ENCODE results near the gene TBC1D9B. TPM values are rescaled to one million over a fixed set of nuclear protein-coding genes. Genes with fewer than 3 reads are reported as not detected.

TBC1D9B gene
- total RNA-seq, 1 experiment from 2014 or later: 127 TPM

GRCh38 chr5:179872828-179873575 lies 34.7 kb downstream of the TBC1D9B start:
- no peaks in the 10 kb centered on the region for H4K20me1 ChIP-seq (ENCODE audit: insufficient read depth)
- no peaks in the 10 kb centered on the region for H3K4me1 ChIP-seq (ENCODE audit: control insufficient read depth in 1 of 2, insufficient read depth in 2 of 2, low read length in 2 of 2)
- no peaks in the 10 kb centered on the region for H3K9me2 ChIP-seq (ENCODE audit: insufficient read depth)
- no peaks in the 10 kb centered on the region for H3K9me3 ChIP-seq (ENCODE audit: control insufficient read depth in 1 of 2, insufficient read depth in 1 of 2, low read depth in 1 of 2, low read length in 2 of 2)
- no peak overlapping the region for H3K9ac ChIP-seq (ENCODE audit: low read length)
- no peak overlapping the region for H3K4me3 ChIP-seq (replicated peaks in 1 of 2; ENCODE audit: low read depth in 1 of 2, low read length in 2 of 2)
- H3K36me3 ChIP-seq (ENCODE audit: control insufficient read depth in 1 of 2, insufficient read depth in 2 of 2, low read length in 2 of 2): peaks cover 30 to 47% of the 10 kb centered on the region in 2 experiments
- ATAC-seq (no peak), DNase-seq (ENCODE audit: low read depth, low spot score) (no peak)
- no peak overlapping the region for H3K27ac ChIP-seq (ENCODE audit: low read depth, low read length)
- ChIA-PET POLR2A (no interaction called here), RAD21 (ENCODE audit: low non-redundant PET in 1 of 2, low total read pairs in 2 of 2, uncharacterized antibody in 2 of 2, unreplicated experiment in 2 of 2) (no interaction called here), CTCF (no interaction called here)
- intact Hi-C loops (cut with micrococcal nuclease): no loop called here
- H3K27me3 ChIP-seq (ENCODE audit: insufficient read depth, low read length): no peaks in the 10 kb centered on the region
- no peak for TF ChIP-seq ZFX (IDR thresholded peaks at IDR 0.05)
- TF ChIP-seq POLR2AphosphoS5 (IDR thresholded peaks at IDR 0.05; ENCODE audit: low read depth, low read length): no peak
- TF ChIP-seq, protein P1, sequence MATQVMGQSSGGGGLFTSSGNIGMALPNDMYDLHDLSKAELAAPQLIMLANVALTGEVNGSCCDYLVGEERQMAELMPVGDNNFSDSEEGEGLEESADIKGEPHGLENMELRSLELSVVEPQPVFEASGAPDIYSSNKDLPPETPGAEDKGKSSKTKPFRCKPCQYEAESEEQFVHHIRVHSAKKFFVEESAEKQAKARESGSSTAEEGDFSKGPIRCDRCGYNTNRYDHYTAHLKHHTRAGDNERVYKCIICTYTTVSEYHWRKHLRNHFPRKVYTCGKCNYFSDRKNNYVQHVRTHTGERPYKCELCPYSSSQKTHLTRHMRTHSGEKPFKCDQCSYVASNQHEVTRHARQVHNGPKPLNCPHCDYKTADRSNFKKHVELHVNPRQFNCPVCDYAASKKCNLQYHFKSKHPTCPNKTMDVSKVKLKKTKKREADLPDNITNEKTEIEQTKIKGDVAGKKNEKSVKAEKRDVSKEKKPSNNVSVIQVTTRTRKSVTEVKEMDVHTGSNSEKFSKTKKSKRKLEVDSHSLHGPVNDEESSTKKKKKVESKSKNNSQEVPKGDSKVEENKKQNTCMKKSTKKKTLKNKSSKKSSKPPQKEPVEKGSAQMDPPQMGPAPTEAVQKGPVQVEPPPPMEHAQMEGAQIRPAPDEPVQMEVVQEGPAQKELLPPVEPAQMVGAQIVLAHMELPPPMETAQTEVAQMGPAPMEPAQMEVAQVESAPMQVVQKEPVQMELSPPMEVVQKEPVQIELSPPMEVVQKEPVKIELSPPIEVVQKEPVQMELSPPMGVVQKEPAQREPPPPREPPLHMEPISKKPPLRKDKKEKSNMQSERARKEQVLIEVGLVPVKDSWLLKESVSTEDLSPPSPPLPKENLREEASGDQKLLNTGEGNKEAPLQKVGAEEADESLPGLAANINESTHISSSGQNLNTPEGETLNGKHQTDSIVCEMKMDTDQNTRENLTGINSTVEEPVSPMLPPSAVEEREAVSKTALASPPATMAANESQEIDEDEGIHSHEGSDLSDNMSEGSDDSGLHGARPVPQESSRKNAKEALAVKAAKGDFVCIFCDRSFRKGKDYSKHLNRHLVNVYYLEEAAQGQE (IDR thresholded peaks at IDR 0.05; ENCODE audit: low read depth): no peak
- TF ChIP-seq SP1 (IDR thresholded peaks at IDR 0.05; ENCODE audit: low read depth): no peak
- no peak for TF ChIP-seq EZH2 (IDR thresholded peaks at IDR 0.05)
- no peak for TF ChIP-seq EZH2phosphoT487 (IDR thresholded peaks at IDR 0.05; ENCODE audit: borderline replicate concordance)
- no peak for TF ChIP-seq CEBPB (IDR thresholded peaks at IDR 0.05; ENCODE audit: low read depth)
- no peak for TF ChIP-seq JUND (IDR thresholded peaks at IDR 0.05)
- TF ChIP-seq RAD21 (IDR thresholded peaks at IDR 0.05; ENCODE audit: low read depth): no peak
- TF ChIP-seq SRF (IDR thresholded peaks at IDR 0.05; ENCODE audit: low read depth): no peak
- TF ChIP-seq, protein P2, sequence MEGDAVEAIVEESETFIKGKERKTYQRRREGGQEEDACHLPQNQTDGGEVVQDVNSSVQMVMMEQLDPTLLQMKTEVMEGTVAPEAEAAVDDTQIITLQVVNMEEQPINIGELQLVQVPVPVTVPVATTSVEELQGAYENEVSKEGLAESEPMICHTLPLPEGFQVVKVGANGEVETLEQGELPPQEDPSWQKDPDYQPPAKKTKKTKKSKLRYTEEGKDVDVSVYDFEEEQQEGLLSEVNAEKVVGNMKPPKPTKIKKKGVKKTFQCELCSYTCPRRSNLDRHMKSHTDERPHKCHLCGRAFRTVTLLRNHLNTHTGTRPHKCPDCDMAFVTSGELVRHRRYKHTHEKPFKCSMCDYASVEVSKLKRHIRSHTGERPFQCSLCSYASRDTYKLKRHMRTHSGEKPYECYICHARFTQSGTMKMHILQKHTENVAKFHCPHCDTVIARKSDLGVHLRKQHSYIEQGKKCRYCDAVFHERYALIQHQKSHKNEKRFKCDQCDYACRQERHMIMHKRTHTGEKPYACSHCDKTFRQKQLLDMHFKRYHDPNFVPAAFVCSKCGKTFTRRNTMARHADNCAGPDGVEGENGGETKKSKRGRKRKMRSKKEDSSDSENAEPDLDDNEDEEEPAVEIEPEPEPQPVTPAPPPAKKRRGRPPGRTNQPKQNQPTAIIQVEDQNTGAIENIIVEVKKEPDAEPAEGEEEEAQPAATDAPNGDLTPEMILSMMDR (IDR thresholded peaks at IDR 0.05 in 2 of 3, conservative IDR thresholded peaks at IDR 0.05 in 1 of 3; ENCODE audit: borderline replicate concordance in 1 of 3, insufficient read depth in 1 of 3, low read depth in 2 of 3, low read length in 2 of 3): no peak
- TF ChIP-seq SIN3A (IDR thresholded peaks at IDR 0.05; ENCODE audit: low read depth): no peak
- TF ChIP-seq POLR2A (IDR thresholded peaks at IDR 0.05; ENCODE audit: borderline replicate concordance, extremely low read depth, insufficient read depth, insufficient read length): no peak
- no peak for TF ChIP-seq EGR1 (IDR thresholded peaks at IDR 0.05; ENCODE audit: low read depth)
- TF ChIP-seq, protein P3, sequence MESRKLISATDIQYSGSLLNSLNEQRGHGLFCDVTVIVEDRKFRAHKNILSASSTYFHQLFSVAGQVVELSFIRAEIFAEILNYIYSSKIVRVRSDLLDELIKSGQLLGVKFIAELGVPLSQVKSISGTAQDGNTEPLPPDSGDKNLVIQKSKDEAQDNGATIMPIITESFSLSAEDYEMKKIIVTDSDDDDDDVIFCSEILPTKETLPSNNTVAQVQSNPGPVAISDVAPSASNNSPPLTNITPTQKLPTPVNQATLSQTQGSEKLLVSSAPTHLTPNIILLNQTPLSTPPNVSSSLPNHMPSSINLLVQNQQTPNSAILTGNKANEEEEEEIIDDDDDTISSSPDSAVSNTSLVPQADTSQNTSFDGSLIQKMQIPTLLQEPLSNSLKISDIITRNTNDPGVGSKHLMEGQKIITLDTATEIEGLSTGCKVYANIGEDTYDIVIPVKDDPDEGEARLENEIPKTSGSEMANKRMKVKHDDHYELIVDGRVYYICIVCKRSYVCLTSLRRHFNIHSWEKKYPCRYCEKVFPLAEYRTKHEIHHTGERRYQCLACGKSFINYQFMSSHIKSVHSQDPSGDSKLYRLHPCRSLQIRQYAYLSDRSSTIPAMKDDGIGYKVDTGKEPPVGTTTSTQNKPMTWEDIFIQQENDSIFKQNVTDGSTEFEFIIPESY (IDR thresholded peaks at IDR 0.05; ENCODE audit: extremely low read depth, insufficient replicate concordance, low read length): no peak
- no peak for TF ChIP-seq YY1 (IDR thresholded peaks at IDR 0.05; ENCODE audit: extremely low read depth, insufficient replicate concordance, low read depth, low read length)
- no peak for TF ChIP-seq ZNF274 (IDR thresholded peaks at IDR 0.05; ENCODE audit: low read depth, low read length)
- BruUV-seq (replicated peaks): no TSS peak
- no peaks in the 10 kb centered on the region for H3K79me2 ChIP-seq (ENCODE audit: insufficient read depth, low read length)
- H2AFZ ChIP-seq (ENCODE audit: low read depth, low read length, poor library complexity, severe bottlenecking): no peak overlapping the region
- no peak overlapping the region for H3K4me2 ChIP-seq (ENCODE audit: low read length)

Data from HCT116 (cell line).